GM18858 (cell line): ENCODE results near the gene ELL.
"Not testable (repeated sequence)": the region's sequence is repeated elsewhere in the genome, so short reads cannot be mapped to it uniquely, and the experiment has no call there.

Experiments used
- ATAC-seq: cut with Tn5 transposase; IDR thresholded peaks from one replicate; pipeline ENCODE4 v1.9.1; 2021; ENCODE audit not compliant: unreplicated experiment

The ELL gene

GRCh38 chr19:18405754-18406153, 116.1 kb downstream of the ELL start:
- ATAC-seq: not testable (repeated sequence)

- ATAC-seq: not testable (repeated sequence)
Measured at GRCh38 chr19:18402455-18403248, 119.2 kb downstream of the ELL start.

GRCh38 chr19:18401580-18402112, 120.2 kb downstream of the ELL start:
- ATAC-seq: no peak

DNA sequence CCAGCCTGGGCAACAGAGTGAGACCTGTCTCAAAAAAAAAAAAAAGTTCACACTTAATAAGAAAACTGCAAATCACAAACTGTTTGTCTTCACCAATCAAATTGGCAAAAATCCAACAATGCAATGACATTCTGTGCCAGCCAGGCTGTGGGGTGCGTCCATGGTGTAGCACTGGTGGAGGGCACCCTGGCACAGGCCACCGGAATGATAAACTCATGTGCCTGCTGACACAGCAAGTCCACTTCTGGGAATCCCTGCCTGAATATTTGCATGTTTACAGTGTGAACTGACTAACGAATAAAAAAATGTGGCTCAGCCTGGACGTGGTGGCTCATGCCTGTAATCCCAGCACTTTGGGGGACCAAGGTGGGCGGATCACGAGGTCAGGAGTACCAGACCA, 122.9 kb downstream of the ELL start:
- no peak for ATAC-seq

DNA sequence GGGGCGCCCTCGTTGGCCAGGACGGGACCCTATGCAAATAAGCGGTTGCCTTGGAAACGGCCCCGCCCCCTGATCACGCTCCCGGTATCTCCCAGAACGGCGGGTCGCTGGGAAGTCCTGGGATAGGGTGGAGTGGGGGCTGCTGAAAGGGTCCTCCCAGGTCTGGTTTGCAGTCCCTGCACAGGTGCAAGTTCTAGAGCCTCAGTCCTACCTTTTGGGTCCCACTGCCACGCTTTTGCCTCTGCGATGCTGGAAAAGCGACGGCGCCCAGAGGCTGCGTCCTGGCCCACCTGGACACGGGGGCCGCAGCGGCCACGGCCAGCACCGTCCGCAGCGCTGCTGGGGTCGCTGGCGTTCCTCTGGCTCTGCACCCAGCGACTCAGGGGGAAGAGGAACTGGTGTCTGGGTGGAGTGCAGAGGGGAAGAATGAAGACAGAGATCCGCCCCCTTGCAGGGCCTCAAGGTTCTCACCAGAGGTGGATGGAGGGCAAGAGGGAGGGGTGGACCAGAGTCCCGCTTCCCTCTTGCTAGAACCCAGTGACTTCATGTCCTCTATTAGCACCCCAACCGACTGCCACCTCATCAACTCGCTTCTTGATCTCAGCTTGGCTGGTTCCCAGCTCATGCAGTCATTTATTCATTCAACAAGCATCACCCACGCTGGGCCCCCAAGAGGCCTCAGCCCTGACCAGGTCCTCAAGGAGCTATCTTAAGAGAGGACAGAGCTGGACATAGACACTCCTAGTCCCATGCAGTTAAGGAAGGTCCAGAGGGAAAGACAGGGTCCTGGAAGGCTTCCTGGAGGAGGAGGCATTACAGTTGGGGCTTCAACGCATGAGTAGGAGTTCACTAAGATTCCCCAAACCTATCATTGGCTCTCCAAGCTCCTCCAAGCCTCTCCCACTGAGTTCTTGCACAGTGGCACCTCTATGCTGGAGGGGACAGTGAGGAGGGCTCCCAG, 124.3 kb downstream of the ELL start, which contains the start of gene LRRC25:
LRRC25 (minus strand) TSS at position 381 of the 961 bp plus-strand sequence. CDS start 659 bp downstream, outside the sequence.
- no peak for ATAC-seq

DNA sequence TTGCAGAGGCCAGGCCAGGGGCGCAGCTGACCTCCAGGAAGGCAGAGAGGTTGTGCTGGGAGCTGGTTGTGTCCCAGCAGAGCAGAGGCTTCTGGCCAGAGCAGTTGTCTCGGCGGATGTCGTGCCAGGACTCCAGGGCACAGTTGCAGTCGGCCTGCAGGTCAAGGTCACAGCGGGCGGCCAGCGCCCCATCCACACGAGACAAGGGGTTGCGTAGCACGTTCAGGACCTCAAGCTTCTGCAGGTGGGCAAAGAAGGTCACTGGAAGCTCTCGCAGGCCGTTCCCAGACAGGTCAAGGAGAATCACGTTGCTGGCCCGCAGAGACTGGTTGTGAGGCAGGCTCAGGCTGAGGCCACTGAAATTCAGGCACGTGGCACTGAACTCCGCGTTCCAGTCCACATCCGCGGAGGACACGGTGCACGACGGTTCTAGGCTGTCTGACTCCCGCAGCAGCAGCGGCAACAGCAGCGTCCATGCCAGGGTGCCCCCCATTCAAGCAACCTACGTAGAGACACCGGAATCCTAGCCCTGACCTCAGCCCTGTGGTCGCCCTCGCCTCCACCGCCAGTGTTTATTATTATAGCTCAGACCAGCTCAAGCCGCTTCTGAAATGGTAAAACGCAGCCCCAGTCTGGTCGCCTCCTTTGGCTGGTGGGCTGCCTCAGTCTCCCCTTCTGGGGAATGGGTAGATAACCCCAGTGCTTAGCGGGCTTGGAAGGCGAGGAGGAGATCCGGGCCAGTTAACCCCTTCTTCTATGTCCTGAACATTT, 125.2 kb downstream of the ELL start:
- no peak for ATAC-seq

DNA sequence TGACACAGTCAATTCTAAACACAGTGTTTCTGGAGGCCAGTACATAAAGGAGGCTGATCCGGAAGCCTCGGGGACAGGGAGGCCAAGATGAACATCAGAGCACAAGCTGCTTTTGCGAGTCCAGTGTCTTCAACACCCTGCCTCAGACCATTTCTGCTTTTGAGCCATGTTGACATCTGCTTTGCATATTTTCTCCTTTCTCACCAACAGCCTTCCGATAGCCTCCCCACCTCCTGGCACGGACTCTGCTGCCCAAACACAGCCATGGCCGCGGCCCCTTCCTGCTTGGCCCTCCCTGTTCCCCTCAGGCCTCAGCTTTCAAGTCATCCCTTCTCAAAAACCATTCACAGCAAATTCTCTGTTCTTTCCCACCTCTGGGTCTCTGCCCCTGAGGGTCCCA, 128.0 kb downstream of the ELL start:
- no peak for ATAC-seq

DNA sequence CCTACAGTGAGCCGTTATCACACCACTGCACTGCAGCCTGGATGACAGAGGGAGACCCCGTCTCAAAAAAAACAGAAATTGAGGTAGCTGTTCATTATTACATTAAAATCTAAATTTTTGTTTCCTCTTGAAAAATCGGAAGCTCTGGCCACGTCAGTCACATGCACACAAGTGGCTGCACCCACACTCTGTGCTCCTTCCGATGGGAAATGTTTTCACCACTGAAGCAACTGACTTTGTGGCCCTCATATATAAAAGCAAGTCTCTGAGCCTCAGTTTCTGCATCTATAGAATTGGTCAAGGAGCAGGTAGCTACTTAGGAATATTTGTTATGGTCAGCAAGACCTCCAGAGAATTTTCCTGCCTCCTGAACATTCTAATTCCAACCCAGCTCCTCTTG, 128.9 kb downstream of the ELL start:
- no peak for ATAC-seq
